GM18861 (cell line): ENCODE data around the gene ABLIM2.
"Not testable (repeated sequence)": the region's sequence is repeated elsewhere in the genome, so short reads cannot be mapped to it uniquely, and the experiment has no call there.

ENCODE experiments used
- ATAC-seq: cut with Tn5 transposase; IDR thresholded peaks from one replicate; pipeline ENCODE4 v1.9.1; 2021; ENCODE audit not compliant: unreplicated experiment

The ABLIM2 gene

DNA sequence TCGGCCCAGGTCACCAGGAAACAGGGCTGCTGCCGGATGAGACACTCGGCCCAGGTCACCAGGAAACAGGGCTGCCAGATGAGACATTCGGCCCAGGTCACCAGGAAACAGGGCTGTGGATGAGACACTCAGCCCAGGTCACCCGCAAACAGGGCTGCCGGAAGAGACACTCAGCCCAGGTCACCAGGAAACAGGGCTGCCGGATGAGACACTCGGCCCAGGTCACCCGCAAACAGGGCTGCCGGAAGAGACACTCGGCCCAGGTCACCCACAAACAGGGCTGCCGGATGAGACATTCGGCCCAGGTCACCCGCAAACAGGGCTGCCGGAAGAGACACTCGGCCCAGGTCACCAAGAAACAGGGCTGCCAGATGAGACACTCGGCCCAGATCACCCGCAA is 240.4 kb downstream of the ABLIM2 start:
- ATAC-seq: not testable (repeated sequence)

DNA sequence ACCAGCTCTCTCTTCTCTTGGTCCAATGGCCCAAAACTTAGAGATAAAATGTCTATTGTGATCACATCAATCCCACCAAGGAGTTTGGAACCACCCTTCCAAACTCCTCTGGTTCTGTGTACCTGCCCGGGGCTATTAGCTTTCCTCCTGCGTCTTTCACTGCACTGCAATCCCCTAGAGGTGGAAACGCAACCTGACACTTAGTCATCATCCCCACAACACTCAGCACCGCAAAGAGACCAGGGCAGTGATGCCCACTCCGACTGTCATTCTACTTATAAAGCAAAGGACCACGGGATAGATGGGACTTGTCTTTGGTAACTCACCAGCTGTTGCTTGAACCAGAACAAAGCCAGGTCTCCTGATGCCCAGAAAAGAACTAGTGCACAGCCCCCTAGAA is 240.9 kb downstream of the ABLIM2 start:
- no peak for ATAC-seq

DNA sequence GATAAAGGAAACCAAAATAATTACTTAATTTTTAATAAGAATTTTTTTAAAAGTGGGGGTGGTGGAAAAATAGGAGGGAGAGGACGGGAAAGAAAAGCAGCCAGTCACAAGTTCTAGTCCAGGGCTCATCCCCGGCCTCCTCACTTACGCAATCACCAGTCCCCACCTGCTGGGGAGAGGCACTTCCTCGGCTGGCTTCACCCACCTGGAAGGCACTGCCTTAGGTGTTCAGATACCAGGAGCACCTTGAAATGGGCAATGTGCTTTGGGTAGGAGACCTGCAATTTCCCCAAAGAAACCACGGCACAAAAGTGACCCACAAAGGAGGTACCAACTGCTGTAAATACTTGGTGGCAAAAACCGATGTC is 242.8 kb downstream of the ABLIM2 start:
- no peak for ATAC-seq
